SH-SY5Y (cell line): ENCODE results near the gene C19orf33.

Experiments
- GATA2 ChIP-seq: IDR thresholded peaks from 2 replicates; pipeline ENCODE4 v1.6.1; 2011; ENCODE audit warnings: mild to moderate bottlenecking, low read depth, low read length
- GATA3 ChIP-seq: IDR thresholded peaks from 2 replicates; pipeline ENCODE4 v1.6.1; 2011; ENCODE audit warnings: low read depth, mild to moderate bottlenecking, low read length, moderate library complexity

C19orf33 gene

DNA sequence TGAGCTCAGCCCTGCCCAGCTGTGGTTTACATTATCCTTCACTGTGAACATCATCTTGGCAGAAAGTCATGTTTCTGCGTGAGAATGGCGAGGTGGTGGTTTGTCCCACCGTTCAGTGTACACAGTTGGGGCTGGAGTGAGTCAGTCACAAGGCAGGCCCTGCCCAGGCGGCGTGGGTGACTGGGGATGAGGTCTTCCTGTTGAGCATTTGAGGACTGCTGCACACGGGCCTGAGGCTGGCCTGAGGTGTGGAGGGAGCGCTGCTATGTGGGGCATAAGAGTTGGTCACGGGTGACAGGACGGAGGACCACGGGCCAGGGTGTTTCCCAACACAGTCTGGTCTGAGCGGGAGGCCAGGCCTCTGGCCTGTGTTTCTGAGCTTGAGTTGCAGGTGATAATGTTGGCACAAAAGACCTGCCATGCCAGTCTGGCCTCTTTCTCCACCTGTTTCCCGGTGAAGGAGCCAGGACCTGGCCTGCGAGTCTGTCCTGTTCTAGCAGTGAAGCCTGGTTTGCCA, 13.4 kb upstream of the C19orf33 start:
- no peak for TF ChIP-seq GATA2
- TF ChIP-seq GATA3, result no peak

DNA sequence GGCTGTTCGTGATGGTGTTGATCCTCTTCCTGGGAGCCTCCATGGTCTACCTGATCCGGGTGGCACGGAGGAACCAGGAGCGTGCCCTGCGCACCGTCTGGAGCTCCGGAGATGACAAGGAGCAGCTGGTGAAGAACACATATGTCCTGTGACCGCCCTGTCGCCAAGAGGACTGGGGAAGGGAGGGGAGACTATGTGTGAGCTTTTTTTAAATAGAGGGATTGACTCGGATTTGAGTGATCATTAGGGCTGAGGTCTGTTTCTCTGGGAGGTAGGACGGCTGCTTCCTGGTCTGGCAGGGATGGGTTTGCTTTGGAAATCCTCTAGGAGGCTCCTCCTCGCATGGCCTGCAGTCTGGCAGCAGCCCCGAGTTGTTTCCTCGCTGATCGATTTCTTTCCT, 12.2 kb upstream of the C19orf33 start:
- TF ChIP-seq GATA3 (no peak), GATA2 (no peak)

DNA sequence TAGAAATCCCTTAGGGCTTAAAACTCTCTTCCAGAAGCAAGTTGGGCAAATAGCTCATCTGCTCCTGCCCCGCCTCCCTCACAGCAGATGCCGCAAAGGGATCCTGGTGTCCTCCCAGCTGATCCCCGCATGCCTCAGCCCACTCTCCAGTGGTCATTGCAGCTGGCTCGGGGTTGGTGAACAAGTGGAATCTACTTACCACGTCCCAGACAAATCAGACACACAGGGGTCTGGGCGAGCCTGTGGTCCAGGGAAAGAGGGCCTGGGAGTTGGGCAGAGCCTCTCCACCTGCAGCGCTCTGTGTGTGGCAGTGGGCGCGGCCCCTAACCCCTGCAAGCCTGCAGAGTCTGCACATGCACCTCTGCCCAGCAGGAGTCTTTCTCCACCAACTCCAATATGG, 10.8 kb upstream of the C19orf33 start:
- TF ChIP-seq GATA3 (no peak), GATA2 (no peak)

DNA sequence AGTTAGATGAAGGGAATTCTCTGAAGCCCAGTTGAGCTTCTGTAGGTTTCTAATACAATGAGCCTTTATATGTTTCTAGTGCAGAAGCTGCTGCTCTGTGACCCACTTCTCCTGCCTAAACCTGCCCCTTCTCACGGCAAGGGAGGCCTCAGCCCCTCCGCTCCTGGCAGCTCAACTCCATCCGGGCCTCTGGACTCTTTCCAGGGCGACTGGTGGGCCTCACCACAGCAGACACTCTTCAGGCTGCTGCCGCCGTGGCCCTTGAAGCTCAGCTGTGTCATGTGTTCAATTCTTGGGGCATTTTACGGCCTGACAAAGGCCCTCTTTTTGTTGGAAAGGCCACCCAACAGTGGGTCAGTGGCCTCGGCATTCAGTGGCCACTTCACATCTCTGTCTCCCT, 10.0 kb upstream of the C19orf33 start:
- no peak for TF ChIP-seq GATA2
- TF ChIP-seq GATA3, result no peak

DNA sequence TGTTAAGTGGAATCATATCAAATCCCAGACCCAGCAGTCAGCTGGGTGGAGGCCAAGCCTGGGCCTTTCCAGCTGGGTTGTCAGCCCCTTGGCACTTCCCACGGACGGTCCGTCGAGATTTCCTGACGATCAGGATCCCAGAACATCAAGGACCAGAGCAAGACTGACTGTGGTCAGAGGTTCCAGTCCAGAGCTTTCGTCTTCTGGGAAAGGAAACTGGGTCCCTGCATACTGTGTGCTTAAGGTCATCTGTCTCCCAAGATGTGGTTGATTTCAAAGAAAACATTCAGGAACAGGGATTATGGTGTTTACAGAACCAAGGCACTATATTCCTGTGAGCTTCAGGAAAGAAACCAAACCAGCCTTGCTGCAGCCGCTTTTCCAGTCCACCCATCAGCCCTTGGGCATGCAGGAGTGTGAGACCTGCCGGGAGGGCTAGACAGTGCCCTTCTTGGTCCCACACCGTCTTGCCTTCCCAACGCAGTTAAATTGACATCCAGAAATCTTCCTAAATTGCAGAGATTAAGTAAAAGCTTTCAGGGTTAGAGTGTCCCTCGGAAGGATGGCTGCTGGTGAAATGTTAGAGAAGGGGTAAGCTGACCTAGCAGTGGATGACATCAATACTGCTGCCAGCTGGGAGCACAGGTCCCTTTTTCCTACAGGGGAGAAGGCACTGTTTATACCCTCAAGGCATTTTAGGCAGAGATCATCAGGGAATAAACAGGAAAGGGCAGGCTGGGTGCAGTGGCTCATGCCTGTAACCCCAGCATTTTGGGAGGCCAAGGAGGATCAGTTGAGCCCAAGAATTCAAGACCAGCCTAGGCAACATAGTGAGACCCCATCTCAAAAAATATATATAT, 5.0 kb upstream of the C19orf33 start:
- TF ChIP-seq GATA3 (no peak), GATA2 (no peak)

DNA sequence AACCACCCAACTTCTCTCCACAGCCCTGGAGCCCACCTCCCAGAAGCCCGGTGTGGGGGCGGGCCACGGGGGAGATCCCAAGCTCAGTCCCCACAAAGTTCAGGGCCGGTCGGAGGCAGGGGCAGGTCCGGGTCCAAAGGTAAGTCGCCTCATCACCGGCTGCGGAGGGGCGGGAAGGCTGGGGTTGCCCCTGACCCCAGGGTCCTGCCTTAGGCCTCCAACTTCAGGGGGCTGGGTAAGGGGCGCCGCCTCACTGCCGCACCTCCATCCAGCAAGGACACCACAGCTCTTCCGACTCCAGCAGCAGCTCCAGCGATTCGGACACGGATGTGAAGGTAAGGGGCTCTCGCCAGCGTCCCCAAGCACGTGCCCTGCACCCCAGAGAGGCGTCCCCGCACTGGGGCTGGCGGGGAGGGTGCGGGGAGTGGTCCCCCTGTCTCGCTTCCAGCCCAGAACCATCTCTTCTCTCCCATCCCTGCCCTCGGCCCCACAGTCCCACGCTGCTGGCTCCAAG, 358 bp downstream of the C19orf33 start:
- no peak for TF ChIP-seq GATA3
- TF ChIP-seq GATA2, result no peak

DNA sequence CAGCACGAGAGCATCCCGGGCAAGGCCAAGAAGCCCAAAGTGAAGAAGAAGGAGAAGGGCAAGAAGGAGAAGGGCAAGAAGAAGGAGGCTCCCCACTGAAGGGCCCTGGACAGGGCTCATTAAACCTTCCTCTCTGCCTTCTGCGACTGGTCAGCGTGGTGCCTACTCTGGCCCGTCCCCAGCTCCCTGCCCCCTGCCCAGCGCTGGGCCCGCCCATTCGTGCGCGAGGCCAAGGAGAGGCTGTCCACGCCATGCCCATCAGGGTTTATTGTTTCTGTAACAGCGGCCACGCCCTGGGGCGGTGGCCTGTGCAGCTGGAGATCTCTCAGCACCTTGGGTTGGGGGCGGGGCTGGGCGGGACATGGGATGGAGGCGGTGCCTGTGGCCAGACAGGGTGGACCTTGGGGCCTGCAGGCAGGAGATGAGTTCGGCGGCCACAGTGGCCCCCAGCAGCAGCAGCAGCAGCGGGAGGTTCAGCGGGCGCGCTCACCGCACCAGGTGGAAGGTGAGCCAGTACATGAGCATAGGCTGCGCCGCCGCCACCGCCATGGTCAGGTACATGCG, 897 bp downstream of the C19orf33 start:
- no peak for TF ChIP-seq GATA2

DNA sequence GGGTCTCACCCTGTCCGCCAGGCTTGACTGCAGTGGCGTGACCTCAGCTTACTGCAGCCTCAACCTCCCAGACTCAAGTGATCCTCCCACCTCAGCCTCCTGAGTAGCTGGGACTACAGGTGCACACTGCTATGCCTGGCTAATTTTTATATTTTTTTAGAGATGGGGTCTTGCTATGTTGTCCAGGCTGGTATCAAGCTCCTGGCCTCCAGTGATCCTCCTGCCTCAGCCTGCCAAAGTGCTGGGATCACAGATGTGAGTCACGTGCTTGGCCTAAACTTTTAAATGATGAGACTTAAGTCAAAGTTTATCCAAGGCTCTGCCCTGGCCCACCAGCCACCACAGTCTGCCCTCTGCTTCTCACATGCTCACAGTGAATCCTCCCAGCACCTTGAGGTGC, 2.2 kb downstream of the C19orf33 start:
- TF ChIP-seq GATA3 (no peak), GATA2 (no peak)

DNA sequence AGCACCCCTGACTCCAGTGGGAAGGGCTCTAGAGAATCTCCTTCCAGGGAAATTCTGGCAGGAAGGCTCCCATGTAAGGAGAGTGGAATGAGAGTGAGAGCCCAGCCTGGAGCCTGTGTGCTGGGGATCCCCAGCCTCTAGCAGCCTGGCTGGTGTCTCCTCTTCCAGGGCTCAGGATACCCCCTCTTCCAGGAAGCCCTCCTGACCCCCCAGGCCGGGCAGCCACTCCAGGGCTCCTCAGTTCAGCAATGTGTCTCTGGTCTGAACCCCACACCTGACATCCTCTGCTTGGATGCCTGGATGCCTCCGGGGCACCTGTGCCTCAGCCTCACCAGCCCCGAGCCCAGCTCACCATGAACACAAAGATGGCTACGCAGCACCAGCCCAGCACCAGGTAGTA, 3.0 kb downstream of the C19orf33 start:
- TF ChIP-seq GATA3, result no peak
- no peak for TF ChIP-seq GATA2

DNA sequence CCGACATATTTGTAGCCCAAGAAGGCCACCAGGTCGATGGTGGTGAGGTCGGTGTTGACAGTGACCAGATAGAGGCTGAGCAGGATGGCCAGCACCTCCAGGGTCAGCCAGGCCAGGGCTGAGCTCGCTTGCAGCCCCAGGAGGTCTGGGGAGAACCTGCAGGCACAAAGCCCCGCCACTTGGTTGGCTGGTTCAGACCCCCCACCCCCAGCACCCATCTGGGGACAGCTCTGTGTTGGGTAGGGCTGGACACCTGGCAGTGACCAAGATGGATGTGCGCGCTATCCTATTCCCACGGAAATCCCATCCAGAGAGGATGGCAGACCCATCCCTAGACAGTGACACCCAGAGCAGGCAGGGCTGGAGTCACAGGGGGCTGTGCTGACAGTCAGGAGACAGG, 3.5 kb downstream of the C19orf33 start:
- TF ChIP-seq GATA3, result no peak
- TF ChIP-seq GATA2, result no peak

DNA sequence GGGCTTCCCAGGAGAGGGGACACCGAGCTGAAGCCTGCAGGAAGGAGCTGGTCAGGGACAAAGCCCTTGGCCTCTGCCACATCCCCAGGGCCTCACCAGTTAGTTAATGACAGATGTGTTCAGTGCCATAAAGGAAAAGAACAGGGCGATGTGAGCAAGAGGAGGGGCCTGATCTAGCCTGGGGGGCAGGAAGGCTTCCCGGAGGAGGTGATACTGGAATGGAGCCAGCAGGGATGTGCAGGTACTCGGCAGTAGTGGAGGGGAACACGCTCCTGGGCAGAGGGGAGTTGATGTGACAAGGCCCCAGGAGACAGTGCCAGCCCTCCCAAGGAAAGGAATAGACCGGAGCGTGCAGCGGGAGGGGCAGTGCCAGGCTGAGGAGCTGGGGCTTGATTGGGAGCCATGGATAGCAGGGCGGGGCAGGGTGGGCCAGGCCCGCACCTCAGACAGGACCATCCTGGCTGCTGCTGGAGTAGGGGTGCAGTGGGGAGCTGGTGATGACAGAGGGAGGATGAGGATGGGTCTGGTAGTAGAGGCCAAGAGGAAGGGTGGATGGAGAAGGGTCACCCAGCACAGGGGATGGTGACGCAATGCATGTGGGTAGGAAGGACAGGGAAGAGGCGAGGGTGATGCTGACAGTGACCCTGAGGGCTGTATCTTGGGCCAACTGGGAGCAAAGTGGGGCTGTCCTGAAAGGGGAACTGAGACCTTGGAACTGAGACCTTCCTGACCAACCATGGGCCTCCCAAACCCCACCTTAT, 4.1 kb downstream of the C19orf33 start:
- TF ChIP-seq GATA2, result no peak
- TF ChIP-seq GATA3, result no peak

DNA sequence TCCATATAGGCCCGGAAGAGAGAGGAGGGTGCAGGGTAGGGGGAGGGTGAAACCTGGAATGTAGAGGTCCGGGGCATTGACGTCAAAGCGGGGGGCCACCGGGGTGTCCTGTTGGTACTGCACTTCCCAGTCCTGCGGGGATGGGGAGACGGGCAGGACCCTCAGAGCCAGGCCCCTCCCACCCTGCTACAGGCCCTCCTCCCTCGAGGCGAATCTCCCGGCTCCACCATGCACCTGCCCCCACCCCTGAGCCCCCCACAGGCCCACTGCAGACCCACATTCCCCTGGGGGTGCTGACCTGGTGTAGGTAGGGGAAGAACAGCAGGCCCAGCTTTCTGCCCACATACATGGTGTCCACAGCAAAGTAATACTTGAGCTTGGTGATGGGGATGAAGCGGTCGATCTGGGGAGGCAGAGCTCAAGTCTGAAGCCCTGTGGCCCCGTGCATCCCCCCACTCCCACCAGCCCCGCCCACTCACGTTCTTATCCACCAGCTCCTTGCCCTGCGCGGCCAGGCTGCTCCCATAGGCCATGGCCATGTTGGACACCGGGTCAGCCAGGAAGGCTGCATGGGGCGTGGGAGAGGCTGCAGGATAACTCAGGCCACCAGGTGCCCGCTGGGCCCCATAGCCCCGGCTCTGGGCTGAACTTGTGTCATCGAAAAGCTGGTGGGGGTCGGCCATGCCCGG, 5.0 kb downstream of the C19orf33 start:
- no peak for TF ChIP-seq GATA3
- TF ChIP-seq GATA2, result no peak

DNA sequence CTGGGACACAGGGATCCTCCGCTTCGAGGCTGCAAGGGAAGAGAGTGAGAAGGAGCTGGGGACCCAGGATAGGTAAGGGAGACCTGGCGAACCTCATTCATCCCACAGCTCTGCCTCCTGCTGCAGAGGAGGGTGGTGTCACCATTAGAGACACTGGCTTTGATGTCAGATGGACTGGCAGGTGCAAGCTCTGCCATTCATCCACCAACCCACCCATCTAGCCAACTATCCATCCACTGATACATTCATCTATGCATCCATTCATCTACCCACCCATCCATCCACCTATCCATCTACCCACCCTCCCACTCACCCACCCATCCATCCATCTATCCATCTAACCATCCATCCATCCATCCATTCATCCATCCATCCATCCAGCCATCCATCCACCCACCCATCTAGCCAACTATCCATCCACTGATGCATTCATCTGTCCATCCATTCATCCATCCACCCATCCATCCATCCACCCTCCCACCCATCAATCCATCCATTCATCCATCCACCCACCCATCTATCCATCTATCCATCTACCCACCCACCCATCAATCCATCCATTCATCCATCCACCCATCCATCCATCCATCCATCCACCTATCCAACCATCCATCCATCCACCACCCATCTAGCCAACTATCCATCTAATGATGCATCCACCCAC, 5.7 kb downstream of the C19orf33 start:
- TF ChIP-seq GATA3 (no peak), GATA2 (no peak)
